Progenitor cell of endocrine pancreas (in vitro differentiated cells): ENCODE results near the gene FYB2. TPM values are rescaled to one million over a fixed set of nuclear protein-coding genes. Genes with fewer than 3 reads are reported as not detected.

Experiments
- DNase-seq: peaks from one replicate; pipeline ENCODE4 v3.0.0; 2021; ENCODE audit warnings: low spot score; ENCODE audit not compliant: unreplicated experiment
- H3K27ac Mint-ChIP-seq: 2 replicates; pipeline ENCODE4 v1.8.0; 2021; ENCODE audit warnings: mild to moderate bottlenecking, moderate library complexity, mixed read lengths
- H3K27me3 Mint-ChIP-seq: 2 replicates; pipeline ENCODE4 v1.8.0; 2021; ENCODE audit warnings: mixed read lengths
- H3K36me3 Mint-ChIP-seq: 2 replicates; pipeline ENCODE4 v1.8.0; 2022; ENCODE audit warnings: mixed read lengths; ENCODE audit not compliant: insufficient read depth
- H3K4me1 Mint-ChIP-seq: 2 replicates; pipeline ENCODE4 v1.8.0; 2021; ENCODE audit warnings: low read depth, mixed read lengths
- H3K4me3 Mint-ChIP-seq: 2 replicates; pipeline ENCODE4 v1.8.0; 2021; ENCODE audit warnings: low read depth, mild to moderate bottlenecking, moderate library complexity, mixed read lengths
- H3K9me3 Mint-ChIP-seq: 2 replicates; pipeline ENCODE4 v1.8.0; 2021; ENCODE audit warnings: low read depth, mixed read lengths
- CTCF ChIP-seq: fragments of 200-600 bp; sonication (generic); IDR thresholded peaks from one replicate; pipeline ENCODE4 v1.5.0; 2021; ENCODE audit warnings: antibody characterized with exemption, mild to moderate bottlenecking; ENCODE audit not compliant: unreplicated experiment
- total RNA-seq: library from RNA; stranded (reverse); gene quantifications from 2 replicates; pipeline ENCODE4 v1.2.1, GENCODE V29; 2021

FYB2 gene
- total RNA-seq, 1 donor from 2014 or later = 9.6 TPM

- H3K4me1 Mint-ChIP-seq = peaks cover 2% of the 10 kb centered on the region
- H3K27ac Mint-ChIP-seq = no peak overlapping the region
- no peaks in the 10 kb centered on the region for H3K27me3 Mint-ChIP-seq
- peaks cover under 1% of the 10 kb centered on the region for H3K36me3 Mint-ChIP-seq
- TF ChIP-seq CTCF = no peak
- H3K4me3 Mint-ChIP-seq = no peak overlapping the region
- H3K9me3 Mint-ChIP-seq = peaks cover 3% of the 10 kb centered on the region
- DNase-seq = no peak
Observed at GRCh38 chr1:56671085-56671484, 148.1 kb downstream of the FYB2 start.

- Mint-ChIP-seq H3K4me3 (no peak overlapping the region), H3K27me3 (no peaks in the 10 kb centered on the region), H3K4me1 (peaks cover 2% of the 10 kb centered on the region), H3K36me3 (no peaks in the 10 kb centered on the region), H3K9me3 (peaks cover 3% of the 10 kb centered on the region), H3K27ac (no peak overlapping the region)
- no peak for TF ChIP-seq CTCF
- DNase-seq = no peak
Observed at GRCh38 chr1:56670350-56670749, 148.9 kb downstream of the FYB2 start.

Other genes starting within 250 kb of the FYB2 start
- gene PLPP3, start 239.8 kb downstream of the FYB2 start, total RNA-seq = 16.1 and 17.4 TPM in 2 replicates
- gene PRKAA2, start 174.1 kb downstream of the FYB2 start, total RNA-seq = 8.6 and 8.9 TPM in 2 replicates
- 0.77 and 0.98 TPM in 2 replicates for gene C8A, start 35.4 kb upstream of the FYB2 start, total RNA-seq
- 0.26 TPM in 1 of 2 replicates, not detected in the other for gene C8B, start 146.6 kb upstream of the FYB2 start, total RNA-seq